MM.1S (cell line): ENCODE results near the gene CPT1C.

Experiments used
- DNase-seq: peaks from one replicate; pipeline ENCODE4 v3.0.0-alpha.2; 2015
- H2AFZ ChIP-seq: fragments of 300-600 bp; sonication (generic); 2 replicates; pipeline ENCODE4 v1.6.0; 2016; ENCODE audit warnings: antibody characterized with exemption, low read length
- H3F3A ChIP-seq: fragments of 300-600 bp; sonication (generic); 2 replicates; pipeline ENCODE4 v1.6.1; 2016; ENCODE audit warnings: mild to moderate bottlenecking, antibody characterized with exemption, low read length, moderate library complexity, mixed read lengths; ENCODE audit not compliant: insufficient read depth
- H3K27ac ChIP-seq: fragments of 300-600 bp; sonication (generic); 2 replicates; pipeline ENCODE4 v1.5.1; 2016; ENCODE audit warnings: mild to moderate bottlenecking, low read length
- H3K27me3 ChIP-seq: fragments of 300-600 bp; sonication (generic); replicated peaks from 2 replicates; pipeline ENCODE4 v1.6.0; 2016; ENCODE audit warnings: low read length; ENCODE audit not compliant: insufficient read depth
- H3K36me3 ChIP-seq: fragments of 300-600 bp; sonication (generic); replicated peaks from 2 replicates; pipeline ENCODE4 v1.6.1; 2016; ENCODE audit warnings: mild to moderate bottlenecking, low read length, mixed read lengths; ENCODE audit not compliant: insufficient read depth
- H3K4me1 ChIP-seq: fragments of 300-600 bp; sonication (generic); 2 replicates; pipeline ENCODE4 v1.6.1; 2016; ENCODE audit warnings: low read length, mixed read lengths
- H3K4me2 ChIP-seq: fragments of 300-600 bp; sonication (generic); 2 replicates; pipeline ENCODE4 v1.6.0; 2016; ENCODE audit warnings: low read depth, low read length
- H3K4me3 ChIP-seq: fragments of 300-600 bp; sonication (generic); 2 replicates; pipeline ENCODE4 v1.5.1; 2016; ENCODE audit warnings: low read length, mixed read lengths
- H3K79me2 ChIP-seq: fragments of 300-600 bp; sonication (generic); 2 replicates; pipeline ENCODE4 v1.6.1; 2016; ENCODE audit warnings: mixed run types, low read length, mixed read lengths
- H3K9ac ChIP-seq: fragments of 300-600 bp; sonication (generic); 2 replicates; pipeline ENCODE4 v1.6.1; 2016; ENCODE audit warnings: low read length, mixed read lengths
- H3K9me2 ChIP-seq: fragments of 300-600 bp; sonication (generic); replicated peaks from 2 replicates; pipeline ENCODE4 v1.6.1; 2016; ENCODE audit warnings: mild to moderate bottlenecking, low read length, mixed read lengths; ENCODE audit not compliant: insufficient read depth
- H3K9me3 ChIP-seq: fragments of 300-600 bp; sonication (generic); replicated peaks from 2 replicates; pipeline ENCODE4 v1.6.1; 2016; ENCODE audit warnings: mild to moderate bottlenecking, low read length, mixed read lengths; ENCODE audit not compliant: insufficient read depth
- H4K20me1 ChIP-seq: fragments of 300-600 bp; sonication (generic); 2 replicates; pipeline ENCODE4 v1.6.1; 2016; ENCODE audit warnings: mild to moderate bottlenecking, low read length, moderate library complexity, mixed read lengths; ENCODE audit not compliant: insufficient read depth
- CTCF ChIP-seq: fragments of 300-600 bp; sonication (generic); IDR thresholded peaks from 2 replicates; pipeline ENCODE4 v1.5.1; 2016; ENCODE audit warnings: antibody characterized with exemption, low read length, mixed read lengths
- EZH2 ChIP-seq: fragments of 300-600 bp; sonication (generic); optimal IDR thresholded peaks from 2 replicates; pipeline ENCODE3; 2017; ENCODE audit warnings: low read depth, mild to moderate bottlenecking, antibody characterized with exemption, low read length, mixed read lengths
- EZH2phosphoT487 ChIP-seq: fragments of 300-600 bp; sonication (generic); IDR thresholded peaks from 2 replicates; pipeline ENCODE4 v1.6.1; 2018; ENCODE audit warnings: antibody characterized with exemption, low read length

CPT1C gene

GRCh38 chr19:49730166-49730565 is 39.2 kb downstream of the CPT1C start:
- no peaks in the 10 kb centered on the region for H3K9me3 ChIP-seq
- no peak for DNase-seq
- H3K4me2 ChIP-seq, result no peak overlapping the region
- H4K20me1 ChIP-seq, result no peaks in the 10 kb centered on the region
- H3K4me3 ChIP-seq, result no peak overlapping the region
- no peaks in the 10 kb centered on the region for H3F3A ChIP-seq
- H3K79me2 ChIP-seq, result no peaks in the 10 kb centered on the region
- H3K36me3 ChIP-seq, result no peaks in the 10 kb centered on the region
- peaks cover 72% of the 10 kb centered on the region for H3K27me3 ChIP-seq
- H3K27ac ChIP-seq, result no peak overlapping the region
- no peaks in the 10 kb centered on the region for H3K9me2 ChIP-seq
- TF ChIP-seq EZH2 (no peak), EZH2phosphoT487 (no peak), CTCF (no peak)
- no peak overlapping the region for H2AFZ ChIP-seq
- H3K9ac ChIP-seq, result no peak overlapping the region
- no peaks in the 10 kb centered on the region for H3K4me1 ChIP-seq

DNA sequence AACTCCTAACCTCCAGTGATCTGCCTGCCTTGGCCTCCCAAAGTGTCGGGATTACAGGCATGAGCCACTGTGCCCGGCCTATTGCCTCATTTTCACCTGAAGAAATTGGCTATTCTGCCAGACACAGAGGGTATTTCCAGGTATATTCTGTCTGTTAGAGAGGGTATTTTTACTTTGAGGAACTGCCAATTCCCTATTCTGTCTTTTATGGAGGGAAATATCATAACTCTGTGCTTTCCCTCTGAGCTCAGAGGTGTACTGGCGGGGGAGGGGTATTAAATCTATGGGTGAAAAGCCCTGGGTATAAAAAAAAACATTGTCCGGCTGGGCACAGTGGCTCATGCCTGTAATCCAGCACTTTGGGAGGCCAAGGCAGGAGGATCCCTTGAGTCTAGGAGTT is 47.4 kb downstream of the CPT1C start:
- Histone ChIP-seq H3K36me3 (no peaks in the 10 kb centered on the region), H3K9ac (no peak overlapping the region), H3K27me3 (peaks cover 55% of the 10 kb centered on the region), H2AFZ (no peak overlapping the region), H3K79me2 (no peaks in the 10 kb centered on the region), H3K27ac (no peak overlapping the region), H3K4me2 (no peak overlapping the region), H3K9me3 (no peaks in the 10 kb centered on the region), H3F3A (no peaks in the 10 kb centered on the region), H3K4me3 (no peak overlapping the region), H3K4me1 (no peaks in the 10 kb centered on the region), H4K20me1 (no peaks in the 10 kb centered on the region), H3K9me2 (no peaks in the 10 kb centered on the region)
- DNase-seq, result no peak
- TF ChIP-seq EZH2phosphoT487 (no peak), CTCF (no peak), EZH2 (no peak)

DNA sequence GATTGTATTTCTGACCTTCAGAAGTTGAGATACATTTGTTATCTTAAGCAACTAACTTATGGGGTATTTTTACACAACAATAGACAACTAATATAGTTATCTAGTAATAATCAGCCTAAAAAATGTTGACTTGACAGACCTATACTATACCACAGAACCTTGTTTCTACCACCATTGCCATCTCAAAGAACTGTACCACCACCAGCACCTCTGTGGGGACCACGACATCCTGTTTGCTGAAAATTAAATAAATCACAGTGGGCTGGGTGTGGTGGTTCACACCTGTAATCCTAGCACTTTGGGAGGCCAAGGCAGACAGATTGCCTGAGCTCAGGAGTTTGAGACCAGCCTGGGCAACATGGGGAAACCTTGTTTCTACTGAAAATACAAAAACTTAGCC is 48.2 kb downstream of the CPT1C start:
- Histone ChIP-seq H3K27ac (no peak overlapping the region), H3K79me2 (no peaks in the 10 kb centered on the region), H2AFZ (no peak overlapping the region), H3K9ac (no peak overlapping the region), H3K36me3 (no peaks in the 10 kb centered on the region), H3K4me3 (no peak overlapping the region), H3K9me3 (no peaks in the 10 kb centered on the region), H4K20me1 (no peaks in the 10 kb centered on the region), H3K9me2 (no peaks in the 10 kb centered on the region), H3K4me1 (no peaks in the 10 kb centered on the region), H3K27me3 (peaks cover 53% of the 10 kb centered on the region), H3K4me2 (no peak overlapping the region), H3F3A (no peaks in the 10 kb centered on the region)
- TF ChIP-seq EZH2phosphoT487 (no peak), EZH2 (no peak), CTCF (no peak)
- no peak for DNase-seq
